DND-41 (cell line): ENCODE data around the gene EVA1C.

Experiments
- ATAC-seq: fragments of 200-7000 bp; cut with Tn5 transposase; 3 replicates; pipeline ENCODE4 v1.9.1; 2021; ENCODE audit warnings: low read depth; ENCODE audit not compliant: insufficient read depth
- DNase-seq: peaks from one replicate; pipeline ENCODE4 v3.0.0-alpha.2; 2020
- H2AFZ ChIP-seq: 2 replicates; pipeline ENCODE4 v1.6.0; 2012; ENCODE audit warnings: low read depth, low read length
- H3K27ac ChIP-seq: 2 replicates; pipeline ENCODE4 v1.5.1; 2012; ENCODE audit warnings: low read length, inconsistent platforms
- H3K27me3 ChIP-seq: fragments of 200-600 bp; sonication (generic); 2 replicates; pipeline ENCODE4 v1.6.0; 2012; ENCODE audit warnings: low read length, mild to moderate bottlenecking, inconsistent platforms; ENCODE audit not compliant: insufficient read depth, poor library complexity
- H3K36me3 ChIP-seq: 2 replicates; pipeline ENCODE4 v1.5.1; 2012; ENCODE audit warnings: low read length, inconsistent platforms; ENCODE audit not compliant: insufficient read depth
- H3K4me1 ChIP-seq: 2 replicates; pipeline ENCODE4 v1.5.1; 2012; ENCODE audit warnings: mild to moderate bottlenecking, low read length; ENCODE audit not compliant: insufficient read depth
- H3K4me2 ChIP-seq: 2 replicates; pipeline ENCODE4 v1.6.0; 2012; ENCODE audit warnings: mild to moderate bottlenecking, moderate library complexity, low read length, inconsistent platforms; ENCODE audit not compliant: insufficient read depth
- H3K4me3 ChIP-seq, 2 experiments: fragments of 200-600 bp in 1 of 2; shearing (Covaris generic) in 1 of 2; 2 replicates each; pipeline ENCODE4 v1.5.1; 2012 to 2016; ENCODE audit warnings: inconsistent platforms in 2 of 2, low read length in 2 of 2, mild to moderate bottlenecking in 2 of 2, low read depth in 1 of 2, moderate library complexity in 1 of 2
- H3K79me2 ChIP-seq: 2 replicates; pipeline ENCODE4 v1.6.0; 2012; ENCODE audit warnings: low read length, inconsistent platforms; ENCODE audit not compliant: insufficient read depth
- H3K9ac ChIP-seq: 2 replicates; pipeline ENCODE4 v1.6.0; 2012; ENCODE audit warnings: low read depth, mild to moderate bottlenecking, inconsistent platforms, low read length, moderate library complexity
- H3K9me3 ChIP-seq: 2 replicates; pipeline ENCODE4 v1.5.1; 2012; ENCODE audit warnings: low read length, moderate library complexity, mild to moderate bottlenecking, inconsistent platforms; ENCODE audit not compliant: insufficient read depth, severe bottlenecking
- H4K20me1 ChIP-seq: 2 replicates; pipeline ENCODE4 v1.6.0; 2012; ENCODE audit warnings: low read length; ENCODE audit not compliant: insufficient read depth
- CTCF ChIP-seq: IDR thresholded peaks from 2 replicates; pipeline ENCODE4 v1.5.1; 2012; ENCODE audit warnings: borderline replicate concordance, low read length, moderate library complexity, mild to moderate bottlenecking; ENCODE audit not compliant: poor library complexity, severe bottlenecking; ENCODE audit errors: extremely low read depth
- EZH2 ChIP-seq: IDR thresholded peaks from 3 replicates; pipeline ENCODE4 v1.6.1; 2012; ENCODE audit warnings: borderline replicate concordance, low read depth, mild to moderate bottlenecking, moderate library complexity, low read length, inconsistent platforms; ENCODE audit not compliant: severe bottlenecking

The EVA1C gene

GRCh38 chr21:32533611-32534010, 121.1 kb downstream of the EVA1C start:
- ATAC-seq (no peak), DNase-seq (no peak)
- H3K79me2 ChIP-seq = no peaks in the 10 kb centered on the region
- no peak for TF ChIP-seq CTCF
- no peak for TF ChIP-seq EZH2
- no peaks in the 10 kb centered on the region for H3K4me1 ChIP-seq
- H2AFZ ChIP-seq = no peak overlapping the region
- no peaks in the 10 kb centered on the region for H4K20me1 ChIP-seq
- no peak overlapping the region for H3K9ac ChIP-seq
- H3K9me3 ChIP-seq = no peaks in the 10 kb centered on the region
- no peaks in the 10 kb centered on the region for H3K27me3 ChIP-seq
- H3K4me2 ChIP-seq = no peak overlapping the region
- H3K36me3 ChIP-seq = no peaks in the 10 kb centered on the region
- H3K4me3 ChIP-seq = no peak overlapping the region
- H3K27ac ChIP-seq = no peak overlapping the region

GRCh38 chr21:32534113-32534512, 121.6 kb downstream of the EVA1C start:
- H3K27ac ChIP-seq = no peak overlapping the region
- ATAC-seq (no peak), DNase-seq (no peak)
- H3K4me1 ChIP-seq = no peaks in the 10 kb centered on the region
- H2AFZ ChIP-seq = no peak overlapping the region
- no peaks in the 10 kb centered on the region for H3K27me3 ChIP-seq
- H4K20me1 ChIP-seq = no peaks in the 10 kb centered on the region
- H3K9ac ChIP-seq = no peak overlapping the region
- no peak for TF ChIP-seq CTCF
- no peak for TF ChIP-seq EZH2
- H3K4me3 ChIP-seq = no peak overlapping the region
- no peaks in the 10 kb centered on the region for H3K9me3 ChIP-seq
- H3K79me2 ChIP-seq = no peaks in the 10 kb centered on the region
- no peaks in the 10 kb centered on the region for H3K36me3 ChIP-seq
- H3K4me2 ChIP-seq = no peak overlapping the region

DNA sequence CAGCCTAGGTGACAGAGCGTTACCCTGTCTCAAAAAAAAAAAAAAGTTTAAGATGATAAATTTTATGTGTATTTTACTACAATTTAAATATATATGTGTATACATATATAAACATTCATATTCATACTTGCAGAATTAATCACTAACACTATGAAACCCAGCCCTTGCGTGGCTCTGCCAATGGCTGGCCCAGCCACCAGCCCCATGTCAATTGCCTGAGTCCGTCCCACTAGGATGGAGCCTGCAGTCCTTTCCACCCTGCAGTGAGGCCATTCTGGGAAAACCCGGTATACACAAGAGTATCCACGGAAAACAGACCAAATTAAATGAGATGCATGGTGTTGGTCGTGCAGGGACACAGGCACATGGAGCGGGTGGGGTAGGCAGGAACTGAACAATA, 123.1 kb downstream of the EVA1C start:
- no peak overlapping the region for H3K4me2 ChIP-seq
- DNase-seq (no peak), ATAC-seq (no peak)
- no peak overlapping the region for H3K4me3 ChIP-seq
- H2AFZ ChIP-seq = no peak overlapping the region
- no peak for TF ChIP-seq CTCF
- TF ChIP-seq EZH2 = no peak
- no peaks in the 10 kb centered on the region for H3K36me3 ChIP-seq
- H3K27me3 ChIP-seq = no peaks in the 10 kb centered on the region
- no peaks in the 10 kb centered on the region for H3K4me1 ChIP-seq
- no peak overlapping the region for H3K27ac ChIP-seq
- no peaks in the 10 kb centered on the region for H3K9me3 ChIP-seq
- H3K9ac ChIP-seq = no peak overlapping the region
- no peaks in the 10 kb centered on the region for H3K79me2 ChIP-seq
- no peaks in the 10 kb centered on the region for H4K20me1 ChIP-seq

DNA sequence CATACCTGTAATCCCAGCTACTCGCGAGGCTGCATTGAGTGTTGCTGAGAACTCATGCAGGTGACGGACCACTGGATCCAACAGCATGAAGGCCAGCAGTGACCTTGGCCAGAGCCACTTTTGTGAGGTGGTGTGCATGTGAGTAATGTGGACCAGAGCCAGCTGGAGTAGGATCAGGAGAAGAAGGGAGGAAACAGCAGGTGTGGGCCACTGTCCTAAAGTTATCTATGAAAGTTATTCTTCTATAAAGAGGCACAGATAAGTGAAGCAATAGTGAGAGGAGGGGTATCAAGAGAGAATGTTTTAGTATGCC, 125.0 kb downstream of the EVA1C start:
- Histone ChIP-seq H2AFZ (no peak overlapping the region), H3K79me2 (no peaks in the 10 kb centered on the region), H3K9ac (no peak overlapping the region), H3K36me3 (no peaks in the 10 kb centered on the region), H3K27me3 (no peaks in the 10 kb centered on the region), H4K20me1 (no peaks in the 10 kb centered on the region), H3K4me3 (no peak overlapping the region), H3K9me3 (no peaks in the 10 kb centered on the region), H3K4me2 (no peak overlapping the region), H3K4me1 (no peaks in the 10 kb centered on the region), H3K27ac (no peak overlapping the region)
- DNase-seq (no peak), ATAC-seq (no peak)
- TF ChIP-seq CTCF (no peak), EZH2 (no peak)
